T-helper 2 cell treated with Interferon-gamma antibody and Interleukin-4, amounts not matched to agents 5 μg/mL and 100 μg/mL, for 36 hours (primary cell): Measurements from ENCODE around the gene ZNF853.

Source experiments
- DNase-seq: peaks from one replicate; pipeline ENCODE4 v3.0.0; 2021; ENCODE audit warnings: low spot score
- H3K27ac Mint-ChIP-seq: one replicate; pipeline ENCODE4 v1.8.0; 2021; ENCODE audit warnings: mild to moderate bottlenecking, mixed read lengths
- H3K27me3 Mint-ChIP-seq: one replicate; pipeline ENCODE4 v1.8.0; 2021; ENCODE audit warnings: low read depth, mixed read lengths
- H3K36me3 Mint-ChIP-seq: one replicate; pipeline ENCODE4 v1.8.0; 2021; ENCODE audit warnings: low read depth, mixed read lengths
- H3K4me1 Mint-ChIP-seq: one replicate; pipeline ENCODE4 v1.8.0; 2021; ENCODE audit warnings: low read depth, mixed read lengths
- H3K4me3 Mint-ChIP-seq: one replicate; pipeline ENCODE4 v1.8.0; 2022; ENCODE audit warnings: mild to moderate bottlenecking, moderate library complexity, mixed read lengths
- H3K9me3 Mint-ChIP-seq: one replicate; pipeline ENCODE4 v1.8.0; 2021; ENCODE audit warnings: mixed read lengths

Gene ZNF853

DNA sequence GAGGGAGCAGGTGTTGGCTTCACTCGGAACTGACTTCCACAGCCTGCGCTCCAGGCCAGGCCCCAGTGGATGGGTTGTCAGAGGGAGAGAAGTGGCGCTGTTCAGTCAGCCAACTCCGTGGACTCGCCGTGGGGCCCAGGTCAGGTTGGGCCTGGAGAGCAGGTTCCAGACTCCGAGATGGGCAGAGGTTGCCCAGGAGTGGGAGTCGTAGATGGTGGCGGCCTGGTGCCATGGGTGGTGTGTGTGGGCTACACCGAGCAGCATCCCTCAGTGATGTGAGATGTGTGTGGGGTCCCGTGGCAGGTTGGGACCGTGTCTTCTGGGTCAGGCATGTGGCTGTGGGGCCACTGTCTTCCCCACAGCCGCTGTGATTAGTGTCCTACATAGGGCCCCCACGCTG, 32.1 kb downstream of the ZNF853 start:
- H3K4me1 Mint-ChIP-seq, result no peaks in the 10 kb centered on the region
- H3K27ac Mint-ChIP-seq, result no peak overlapping the region
- DNase-seq, result no peak
- H3K27me3 Mint-ChIP-seq, result no peaks in the 10 kb centered on the region
- no peak overlapping the region for H3K4me3 Mint-ChIP-seq
- peaks cover 70% of the 10 kb centered on the region for H3K36me3 Mint-ChIP-seq
- peaks cover 5% of the 10 kb centered on the region for H3K9me3 Mint-ChIP-seq

GRCh38 chr7:6648066-6648814, 32.8 kb downstream of the ZNF853 start:
- H3K27ac Mint-ChIP-seq, result no peak overlapping the region
- peaks cover 70% of the 10 kb centered on the region for H3K36me3 Mint-ChIP-seq
- no peak for DNase-seq
- peaks cover 5% of the 10 kb centered on the region for H3K9me3 Mint-ChIP-seq
- no peaks in the 10 kb centered on the region for H3K4me1 Mint-ChIP-seq
- H3K4me3 Mint-ChIP-seq, result no peak overlapping the region
- H3K27me3 Mint-ChIP-seq, result no peaks in the 10 kb centered on the region

- DNase-seq, result no peak
- H3K36me3 Mint-ChIP-seq, result peaks cover 66% of the 10 kb centered on the region
These were observed 33.4 kb downstream of the ZNF853 start for GRCh38 chr7:6648815-6649104.

DNA sequence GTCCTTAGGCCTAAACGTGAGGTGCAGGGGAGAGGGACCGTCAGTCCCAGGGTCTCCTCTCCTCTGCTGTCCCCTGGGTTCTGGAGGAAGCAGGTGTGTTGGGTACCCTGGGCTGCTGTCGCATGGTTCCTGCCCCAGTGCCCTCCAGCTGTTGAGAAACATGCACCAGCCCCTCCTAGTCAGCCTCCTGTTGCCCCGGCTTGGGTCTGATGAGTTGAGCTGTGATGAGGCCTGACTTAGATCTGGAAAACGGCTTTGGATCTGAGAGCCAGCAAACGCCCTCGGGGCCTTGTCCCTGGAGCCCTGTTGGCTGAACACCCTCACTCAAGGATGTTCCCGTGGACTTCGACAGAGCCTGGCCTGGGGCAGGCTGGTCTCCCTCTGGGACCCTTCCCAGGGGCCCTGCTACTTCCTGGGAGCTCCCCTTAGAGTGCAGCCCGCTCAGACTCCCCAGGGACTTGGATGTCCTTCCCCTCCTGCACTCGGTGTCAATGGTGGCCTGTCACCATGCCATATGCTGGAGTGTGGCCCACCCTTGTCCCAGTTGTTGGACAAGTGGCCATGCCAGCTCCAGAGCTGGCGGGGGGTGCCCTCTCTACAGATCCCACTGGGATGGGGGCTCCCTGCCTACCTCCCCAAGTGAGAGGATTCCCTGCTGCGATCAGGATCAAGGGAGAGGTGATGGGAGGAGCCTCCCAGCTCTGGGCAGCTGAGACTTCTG, 34.0 kb downstream of the ZNF853 start:
- Mint-ChIP-seq H3K27me3 (no peaks in the 10 kb centered on the region), H3K4me3 (no peak overlapping the region), H3K27ac (no peak overlapping the region), H3K9me3 (peaks cover 5% of the 10 kb centered on the region), H3K36me3 (peaks cover 62% of the 10 kb centered on the region), H3K4me1 (no peaks in the 10 kb centered on the region)
- DNase-seq, result no peak

More at GRCh38 chr7:6648815-6649104, 33.4 kb downstream of the ZNF853 start:
- no peaks in the 10 kb centered on the region for H3K4me1 Mint-ChIP-seq
- H3K4me3 Mint-ChIP-seq, result no peak overlapping the region
- no peak overlapping the region for H3K27ac Mint-ChIP-seq
- peaks cover 5% of the 10 kb centered on the region for H3K9me3 Mint-ChIP-seq
- H3K27me3 Mint-ChIP-seq, result no peaks in the 10 kb centered on the region

DNA sequence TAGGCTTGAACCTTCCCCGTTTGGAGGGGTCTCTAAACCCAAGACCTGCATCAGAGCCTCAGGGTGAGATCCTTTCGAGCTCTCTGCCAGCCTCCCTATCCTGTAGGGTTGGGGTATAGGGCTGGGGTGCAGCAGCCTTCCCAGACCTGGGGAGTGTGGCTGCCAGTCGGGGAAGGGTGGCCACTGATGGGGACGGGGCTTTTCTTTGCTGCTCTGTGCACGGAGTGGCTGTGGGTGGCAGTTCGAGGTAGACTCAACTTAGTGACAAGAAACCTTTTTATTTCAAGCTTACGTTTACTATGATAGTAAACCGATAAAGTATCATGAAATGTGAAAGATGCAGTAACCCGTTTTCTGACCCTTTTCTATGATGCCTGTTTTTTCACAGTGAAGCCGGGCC, 34.7 kb downstream of the ZNF853 start:
- Mint-ChIP-seq H3K9me3 (peaks cover 5% of the 10 kb centered on the region), H3K4me3 (no peak overlapping the region), H3K4me1 (no peaks in the 10 kb centered on the region), H3K36me3 (peaks cover 62% of the 10 kb centered on the region), H3K27me3 (no peaks in the 10 kb centered on the region), H3K27ac (no peak overlapping the region)
- DNase-seq, result no peak

DNA sequence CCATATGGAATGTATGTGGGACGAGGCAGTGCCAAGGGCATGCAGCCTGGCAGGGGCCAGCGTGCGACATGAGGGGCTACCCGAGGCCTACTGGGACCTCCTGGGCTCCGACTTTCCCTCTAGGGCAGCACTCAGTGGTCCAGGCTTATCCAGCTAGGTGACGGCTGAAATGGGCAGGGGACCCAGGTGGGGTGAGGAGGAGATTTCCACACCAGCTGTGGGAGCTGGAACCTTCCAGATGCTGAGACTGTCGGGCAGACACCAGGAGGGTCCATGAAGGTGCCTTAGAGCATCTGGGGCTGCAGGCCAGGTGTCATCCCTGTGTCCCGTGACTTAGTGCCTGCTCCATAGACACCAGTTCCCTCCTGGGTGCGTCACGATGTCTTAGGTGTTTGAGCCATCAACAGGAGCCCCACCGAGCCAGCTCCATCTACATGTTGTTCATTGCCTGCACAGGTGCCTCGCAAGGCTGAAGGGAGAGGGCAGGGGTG, 35.2 kb downstream of the ZNF853 start:
- no peaks in the 10 kb centered on the region for H3K27me3 Mint-ChIP-seq
- H3K9me3 Mint-ChIP-seq, result peaks cover 5% of the 10 kb centered on the region
- H3K36me3 Mint-ChIP-seq, result peaks cover 66% of the 10 kb centered on the region
- DNase-seq, result no peak
- no peak overlapping the region for H3K27ac Mint-ChIP-seq
- H3K4me3 Mint-ChIP-seq, result no peak overlapping the region
- H3K4me1 Mint-ChIP-seq, result no peaks in the 10 kb centered on the region

DNA sequence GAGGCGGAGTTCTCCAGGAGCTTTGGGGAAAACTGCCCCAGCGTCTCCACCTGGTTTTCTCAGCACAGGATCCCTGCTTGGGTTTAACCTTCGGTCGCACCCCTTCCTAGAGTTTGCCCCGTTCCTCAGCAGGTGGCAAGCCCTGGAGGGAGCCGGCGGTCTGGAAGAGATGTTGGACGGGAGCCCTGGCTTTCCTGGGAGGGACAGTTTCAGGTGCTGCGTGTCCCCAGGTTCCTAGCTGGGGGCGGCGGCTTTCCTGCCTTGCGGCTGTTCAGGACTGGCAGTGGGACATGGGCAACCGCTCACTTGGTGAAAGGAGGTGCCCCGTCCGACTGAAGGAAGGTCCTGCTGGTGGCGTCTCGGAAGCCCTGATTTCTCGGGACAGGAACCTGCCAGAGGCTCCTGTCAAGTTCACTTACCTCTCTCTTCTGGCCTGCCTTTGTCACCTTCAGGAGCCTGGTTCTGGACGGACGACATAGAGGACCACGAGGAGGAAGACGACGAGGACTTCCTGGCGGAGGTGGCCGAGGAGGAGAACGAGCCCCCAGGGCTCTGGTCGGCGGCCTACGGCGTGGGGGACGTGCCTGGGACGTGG, 36.5 kb downstream of the ZNF853 start:
- Mint-ChIP-seq H3K9me3 (peaks cover 5% of the 10 kb centered on the region), H3K4me1 (no peaks in the 10 kb centered on the region), H3K36me3 (peaks cover 55% of the 10 kb centered on the region), H3K4me3 (no peak overlapping the region), H3K27ac (no peak overlapping the region), H3K27me3 (no peaks in the 10 kb centered on the region)
- no peak for DNase-seq

DNA sequence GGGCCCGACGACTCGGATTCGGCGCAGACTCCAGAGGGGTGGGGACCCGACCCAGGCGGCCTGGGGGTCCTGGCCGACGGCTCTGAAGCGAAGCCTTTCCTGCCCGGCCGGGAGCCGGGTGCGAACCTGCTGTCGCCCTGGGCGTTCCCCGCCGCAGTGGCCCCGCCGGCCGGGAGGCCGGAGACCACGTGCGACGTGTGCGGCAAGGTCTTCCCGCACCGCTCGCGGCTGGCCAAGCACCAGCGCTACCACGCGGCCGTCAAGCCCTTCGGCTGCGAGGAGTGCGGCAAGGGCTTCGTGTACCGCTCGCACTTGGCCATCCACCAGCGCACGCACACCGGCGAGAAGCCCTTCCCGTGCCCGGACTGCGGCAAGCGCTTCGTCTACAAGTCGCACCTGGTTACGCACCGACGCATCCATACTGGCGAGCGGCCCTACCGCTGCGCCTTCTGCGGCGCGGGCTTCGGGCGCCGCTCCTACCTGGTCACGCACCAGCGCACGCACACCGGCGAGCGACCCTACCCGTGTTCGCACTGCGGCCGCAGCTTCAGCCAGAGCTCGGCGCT, 37.1 kb downstream of the ZNF853 start:
- H3K27me3 Mint-ChIP-seq, result no peaks in the 10 kb centered on the region
- DNase-seq, result no peak
- peaks cover 5% of the 10 kb centered on the region for H3K9me3 Mint-ChIP-seq
- no peak overlapping the region for H3K4me3 Mint-ChIP-seq
- H3K27ac Mint-ChIP-seq, result no peak overlapping the region
- H3K36me3 Mint-ChIP-seq, result peaks cover 50% of the 10 kb centered on the region
- H3K4me1 Mint-ChIP-seq, result no peaks in the 10 kb centered on the region

GRCh38 chr7:6653071-6654003, 37.9 kb downstream of the ZNF853 start:
- Mint-ChIP-seq H3K27me3 (no peaks in the 10 kb centered on the region), H3K27ac (no peak overlapping the region), H3K4me3 (no peak overlapping the region), H3K9me3 (peaks cover 5% of the 10 kb centered on the region), H3K4me1 (no peaks in the 10 kb centered on the region), H3K36me3 (peaks cover 47% of the 10 kb centered on the region)
- no peak for DNase-seq

GRCh38 chr7:6654113-6654841, 38.9 kb downstream of the ZNF853 start:
- no peaks in the 10 kb centered on the region for H3K27me3 Mint-ChIP-seq
- no peak overlapping the region for H3K4me3 Mint-ChIP-seq
- H3K36me3 Mint-ChIP-seq, result peaks cover 41% of the 10 kb centered on the region
- H3K9me3 Mint-ChIP-seq, result peaks cover 5% of the 10 kb centered on the region
- no peak for DNase-seq
- H3K27ac Mint-ChIP-seq, result no peak overlapping the region
- no peaks in the 10 kb centered on the region for H3K4me1 Mint-ChIP-seq

DNA sequence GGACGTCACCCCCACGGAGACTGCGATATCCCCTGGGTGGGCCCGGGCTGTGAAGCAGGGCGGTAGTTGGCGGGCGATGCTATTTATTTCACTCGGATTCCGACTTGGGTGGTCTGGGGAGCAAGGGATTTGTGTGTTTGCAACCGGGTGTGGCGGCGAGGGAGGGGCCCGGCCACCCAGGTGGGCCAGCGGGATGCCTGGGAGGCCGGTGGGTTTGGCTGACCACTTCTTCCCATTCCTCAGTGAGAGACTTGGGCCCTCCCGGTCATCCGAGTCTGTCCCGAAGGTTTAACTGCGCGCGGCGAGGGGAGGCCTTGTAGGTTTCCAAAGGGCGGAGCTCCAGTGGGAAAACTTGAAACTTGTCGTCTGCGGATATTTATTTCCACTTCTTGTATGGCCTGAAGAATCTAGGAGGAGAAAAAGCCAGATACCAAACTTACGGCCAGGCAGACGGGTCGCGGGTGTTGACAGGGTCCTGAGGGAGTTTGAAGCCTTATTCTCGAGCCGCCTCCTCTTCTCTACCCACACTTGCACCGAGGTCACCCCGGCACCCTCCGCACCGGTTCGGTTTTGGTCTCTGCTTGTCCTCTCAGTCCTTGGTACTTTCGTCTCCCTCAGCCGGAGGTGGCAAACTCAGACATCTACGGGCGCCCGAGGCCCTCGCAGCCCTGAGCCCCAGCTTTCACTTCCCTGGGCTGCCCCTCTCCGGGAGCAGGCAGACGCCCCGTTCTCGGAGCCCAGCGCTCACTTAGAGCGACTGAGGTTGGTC, 39.6 kb downstream of the ZNF853 start:
- Mint-ChIP-seq H3K27me3 (no peaks in the 10 kb centered on the region), H3K4me3 (no peak overlapping the region), H3K27ac (no peak overlapping the region), H3K4me1 (no peaks in the 10 kb centered on the region), H3K36me3 (peaks cover 33% of the 10 kb centered on the region), H3K9me3 (peaks cover 5% of the 10 kb centered on the region)
- no peak for DNase-seq

- no peaks in the 10 kb centered on the region for H3K4me1 Mint-ChIP-seq
- H3K36me3 Mint-ChIP-seq, result peaks cover 25% of the 10 kb centered on the region
- H3K27me3 Mint-ChIP-seq, result no peaks in the 10 kb centered on the region
- DNase-seq, result no peak
- H3K27ac Mint-ChIP-seq, result no peak overlapping the region
- H3K9me3 Mint-ChIP-seq, result peaks cover 1% of the 10 kb centered on the region
- no peak overlapping the region for H3K4me3 Mint-ChIP-seq
These were observed 40.4 kb downstream of the ZNF853 start for GRCh38 chr7:6655636-6656385.
